ENCODE data around the gene CDK5.

CDK5 gene

DNA sequence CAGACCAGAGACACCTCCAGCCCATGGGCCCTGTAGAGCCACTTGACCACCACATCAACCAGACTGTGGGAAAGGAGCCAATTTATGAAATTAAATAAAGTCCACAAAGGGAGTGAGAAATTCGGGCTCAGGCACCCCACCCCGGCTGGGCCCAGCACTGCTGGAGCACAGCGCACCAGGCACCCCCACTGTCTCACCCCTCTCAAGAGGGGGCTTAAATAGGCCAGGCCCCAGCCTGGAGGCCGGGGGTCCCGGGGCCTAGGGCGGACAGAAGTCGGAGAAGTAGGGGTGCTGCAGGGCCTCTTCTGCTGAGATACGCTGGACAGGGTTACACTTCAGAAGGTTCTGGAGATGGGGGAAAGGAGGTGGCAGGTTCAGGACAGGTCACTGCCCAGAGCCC lies 3.9 kb downstream of the CDK5 start:
- Histone ChIP-seq H3K4me2 (ENCODE audit: low read length) (no peak overlapping the region), H2AK5ac (ENCODE audit: low read length) (no peak overlapping the region), H3K9me3 (ENCODE audit: insufficient read depth, low read depth, low read length) (peaks cover 3% of the 10 kb centered on the region), H3K23ac (ENCODE audit: low read length) (no peak overlapping the region), H2BK120ac (ENCODE audit: insufficient read depth, low read length, poor library complexity) (no peak overlapping the region), H4K91ac (ENCODE audit: low read depth, low read length) (no peak overlapping the region), H3K79me2 (ENCODE audit: control insufficient read depth, insufficient read depth, low read length, poor library complexity) (peaks cover 6% of the 10 kb centered on the region), H3K79me1 (ENCODE audit: low read length) (peaks cover 13% of the 10 kb centered on the region), H3K4me3 (ENCODE audit: low read depth, low read length) (no peak overlapping the region), H3K18ac (ENCODE audit: low read length) (no peak overlapping the region), H3K4me1 (ENCODE audit: control insufficient read depth in 1 of 2, insufficient read depth in 2 of 2, low read length in 2 of 2) (peaks cover 20 to 23% of the 10 kb centered on the region in 2 experiments), H4K8ac (ENCODE audit: low read depth, low read length) (no peak overlapping the region), H4K12ac (ENCODE audit: low read depth, low read length) (no peak overlapping the region), H2BK5ac (ENCODE audit: low read depth, low read length, poor library complexity) (no peak overlapping the region), H3K4ac (ENCODE audit: low read depth, low read length) (no peak overlapping the region), H3K27me3 (ENCODE audit: insufficient read depth, low read length) (peaks cover 8% of the 10 kb centered on the region), H2AFZ (ENCODE audit: insufficient read depth, low read length, poor library complexity) (no peak overlapping the region), H3K36me3 (ENCODE audit: control insufficient read depth in 1 of 2, insufficient read depth in 2 of 2, low read length in 2 of 2) (peaks cover 0 to 4% of the 10 kb centered on the region in 2 experiments), H3K14ac (ENCODE audit: low read length) (no peak overlapping the region), H3K27ac (ENCODE audit: low read depth, low read length) (no peak overlapping the region), H3K9ac (ENCODE audit: low read length) (no peak overlapping the region), H2BK12ac (ENCODE audit: low read length) (no peak overlapping the region)
- no CpG with 5 or more reads among the region's 8 CpGs for WGBS (ENCODE audit: extremely low coverage, insufficient coverage, insufficient read length)
- DNase-seq: no peak

DNA sequence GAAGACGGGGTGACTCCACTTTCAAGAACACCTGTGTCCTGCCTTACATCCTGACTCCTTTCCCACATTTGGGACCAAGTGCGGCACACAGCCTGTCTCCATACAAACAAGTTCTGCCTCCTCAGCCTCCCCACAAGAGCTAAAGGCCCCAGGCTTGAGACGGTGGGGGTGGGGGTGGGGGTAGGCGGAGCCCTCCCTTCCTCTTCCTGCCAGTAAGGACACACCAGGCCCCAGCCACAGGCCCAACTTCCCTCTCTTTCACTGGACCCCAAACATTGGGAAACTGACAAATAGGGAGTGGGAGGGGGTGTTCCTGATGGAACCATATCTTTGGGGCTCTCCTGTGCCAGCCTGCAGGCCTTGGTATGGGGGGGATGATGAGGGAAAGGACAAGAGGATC lies 4.6 kb downstream of the CDK5 start:
- DNase-seq: no peak
- no peak overlapping the region for H2AK5ac ChIP-seq (ENCODE audit: low read length)
- no peak overlapping the region for H3K9ac ChIP-seq (ENCODE audit: low read length)
- H2AFZ ChIP-seq (ENCODE audit: insufficient read depth, low read length, poor library complexity): no peak overlapping the region
- no peak overlapping the region for H3K18ac ChIP-seq (ENCODE audit: low read length)
- no peak overlapping the region for H3K4me3 ChIP-seq (ENCODE audit: low read depth, low read length)
- H4K8ac ChIP-seq (ENCODE audit: low read depth, low read length): no peak overlapping the region
- no peak overlapping the region for H2BK5ac ChIP-seq (ENCODE audit: low read depth, low read length, poor library complexity)
- H3K4me2 ChIP-seq (ENCODE audit: low read length): no peak overlapping the region
- no peak overlapping the region for H3K27ac ChIP-seq (ENCODE audit: low read depth, low read length)
- H4K91ac ChIP-seq (ENCODE audit: low read depth, low read length): no peak overlapping the region
- H3K23ac ChIP-seq (ENCODE audit: low read length): no peak overlapping the region
- H2BK120ac ChIP-seq (ENCODE audit: insufficient read depth, low read length, poor library complexity): no peak overlapping the region
- peaks cover 8% of the 10 kb centered on the region for H3K27me3 ChIP-seq (ENCODE audit: insufficient read depth, low read length)
- WGBS (ENCODE audit: extremely low coverage, insufficient coverage, insufficient read length): no CpG with 5 or more reads among the region's 4 CpGs
- peaks cover 0 to 4% of the 10 kb centered on the region in 2 experiments for H3K36me3 ChIP-seq (ENCODE audit: control insufficient read depth in 1 of 2, insufficient read depth in 2 of 2, low read length in 2 of 2)
- peaks cover 6% of the 10 kb centered on the region for H3K9me3 ChIP-seq (ENCODE audit: insufficient read depth, low read depth, low read length)
- H3K4me1 ChIP-seq (ENCODE audit: control insufficient read depth in 1 of 2, insufficient read depth in 2 of 2, low read length in 2 of 2): peaks cover 14 to 18% of the 10 kb centered on the region in 2 experiments
- H3K79me1 ChIP-seq (ENCODE audit: low read length): peaks cover 7% of the 10 kb centered on the region
- no peak overlapping the region for H2BK12ac ChIP-seq (ENCODE audit: low read length)
- H3K14ac ChIP-seq (ENCODE audit: low read length): no peak overlapping the region
- no peak overlapping the region for H4K12ac ChIP-seq (ENCODE audit: low read depth, low read length)
- H3K79me2 ChIP-seq (ENCODE audit: control insufficient read depth, insufficient read depth, low read length, poor library complexity): peaks cover 2% of the 10 kb centered on the region
- H3K4ac ChIP-seq (ENCODE audit: low read depth, low read length): no peak overlapping the region

DNA sequence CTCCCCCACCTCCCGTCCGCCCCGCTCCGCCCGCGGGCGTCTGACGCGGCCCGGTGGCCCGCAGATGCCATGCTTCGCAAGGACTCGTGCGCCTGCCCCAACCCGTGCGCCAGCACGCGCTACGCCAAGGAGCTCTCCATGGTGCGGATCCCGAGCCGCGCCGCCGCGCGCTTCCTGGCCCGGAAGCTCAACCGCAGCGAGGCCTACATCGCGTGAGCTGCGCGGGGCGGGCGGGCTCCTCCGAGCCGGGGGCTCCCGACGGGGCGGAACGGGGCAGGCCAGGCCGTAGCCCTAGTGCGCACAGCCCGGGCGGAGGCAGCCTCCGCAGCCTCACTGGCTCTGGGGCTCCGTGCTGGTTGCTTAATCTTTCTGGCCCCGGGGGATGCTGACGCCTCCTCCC lies 6.6 kb downstream of the CDK5 start:
- DNase-seq: peak; percentile 74 to 89
- peak overlapping the region; percentile 40 for H3K4me2 ChIP-seq (ENCODE audit: low read length)
- peaks cover 2 to 6% of the 10 kb centered on the region in 2 experiments for H3K4me1 ChIP-seq (ENCODE audit: control insufficient read depth in 1 of 2, insufficient read depth in 2 of 2, low read length in 2 of 2)
- H3K14ac ChIP-seq (ENCODE audit: low read length): no peak overlapping the region
- H2AK5ac ChIP-seq (ENCODE audit: low read length): no peak overlapping the region
- H3K9me3 ChIP-seq (ENCODE audit: insufficient read depth, low read depth, low read length): peaks cover 6% of the 10 kb centered on the region
- no peak overlapping the region for H2BK120ac ChIP-seq (ENCODE audit: insufficient read depth, low read length, poor library complexity)
- H4K12ac ChIP-seq (ENCODE audit: low read depth, low read length): no peak overlapping the region
- no peaks in the 10 kb centered on the region for H3K79me1 ChIP-seq (ENCODE audit: low read length)
- H2BK5ac ChIP-seq (ENCODE audit: low read depth, low read length, poor library complexity): no peak overlapping the region
- H3K4me3 ChIP-seq (ENCODE audit: low read depth, low read length): no peak overlapping the region
- no peak overlapping the region for H4K91ac ChIP-seq (ENCODE audit: low read depth, low read length)
- no peak overlapping the region for H3K23ac ChIP-seq (ENCODE audit: low read length)
- H2AFZ ChIP-seq (ENCODE audit: insufficient read depth, low read length, poor library complexity): no peak overlapping the region
- no peak overlapping the region for H2BK12ac ChIP-seq (ENCODE audit: low read length)
- H3K27ac ChIP-seq (ENCODE audit: low read depth, low read length): no peak overlapping the region
- H3K18ac ChIP-seq (ENCODE audit: low read length): no peak overlapping the region
- H3K9ac ChIP-seq (ENCODE audit: low read length): no peak overlapping the region
- peaks cover 4% of the 10 kb centered on the region in 2 experiments for H3K36me3 ChIP-seq (ENCODE audit: control insufficient read depth in 1 of 2, insufficient read depth in 2 of 2, low read length in 2 of 2)
- no CpG with 5 or more reads among the region's 50 CpGs for WGBS (ENCODE audit: extremely low coverage, insufficient coverage, insufficient read length)
- no peaks in the 10 kb centered on the region for H3K79me2 ChIP-seq (ENCODE audit: control insufficient read depth, insufficient read depth, low read length, poor library complexity)
- H3K27me3 ChIP-seq (ENCODE audit: insufficient read depth, low read length): peaks cover 8% of the 10 kb centered on the region
- H4K8ac ChIP-seq (ENCODE audit: low read depth, low read length): no peak overlapping the region
- H3K4ac ChIP-seq (ENCODE audit: low read depth, low read length): no peak overlapping the region

DNA sequence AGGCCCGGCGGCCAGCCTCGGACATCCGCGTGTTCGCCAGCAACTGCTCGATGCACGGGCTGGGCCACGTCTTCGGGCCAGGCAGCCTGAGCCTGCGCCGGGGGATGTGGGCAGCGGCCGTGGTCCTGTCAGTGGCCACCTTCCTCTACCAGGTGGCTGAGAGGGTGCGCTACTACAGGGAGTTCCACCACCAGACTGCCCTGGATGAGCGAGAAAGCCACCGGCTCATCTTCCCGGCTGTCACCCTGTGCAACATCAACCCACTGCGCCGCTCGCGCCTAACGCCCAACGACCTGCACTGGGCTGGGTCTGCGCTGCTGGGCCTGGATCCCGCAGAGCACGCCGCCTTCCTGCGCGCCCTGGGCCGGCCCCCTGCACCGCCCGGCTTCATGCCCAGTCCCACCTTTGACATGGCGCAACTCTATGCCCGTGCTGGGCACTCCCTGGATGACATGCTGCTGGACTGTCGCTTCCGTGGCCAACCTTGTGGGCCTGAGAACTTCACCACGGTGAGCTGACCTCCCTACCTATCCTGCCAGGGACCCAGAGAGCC lies 8.7 kb downstream of the CDK5 start:
- Histone ChIP-seq H4K91ac (ENCODE audit: low read depth, low read length) (no peak overlapping the region), H3K79me1 (ENCODE audit: low read length) (no peaks in the 10 kb centered on the region), H2BK12ac (ENCODE audit: low read length) (no peak overlapping the region), H3K23ac (ENCODE audit: low read length) (no peak overlapping the region), H2AK5ac (ENCODE audit: low read length) (no peak overlapping the region), H2BK120ac (ENCODE audit: insufficient read depth, low read length, poor library complexity) (no peak overlapping the region), H3K9ac (ENCODE audit: low read length) (no peak overlapping the region), H2BK5ac (ENCODE audit: low read depth, low read length, poor library complexity) (no peak overlapping the region), H3K27ac (ENCODE audit: low read depth, low read length) (no peak overlapping the region), H3K36me3 (ENCODE audit: control insufficient read depth in 1 of 2, insufficient read depth in 2 of 2, low read length in 2 of 2) (peaks cover 15 to 20% of the 10 kb centered on the region in 2 experiments), H3K18ac (ENCODE audit: low read length) (no peak overlapping the region), H3K27me3 (ENCODE audit: insufficient read depth, low read length) (peaks cover 8% of the 10 kb centered on the region), H3K9me3 (ENCODE audit: insufficient read depth, low read depth, low read length) (peaks cover 6% of the 10 kb centered on the region), H3K4me3 (ENCODE audit: low read depth, low read length) (no peak overlapping the region), H3K14ac (ENCODE audit: low read length) (no peak overlapping the region), H3K79me2 (ENCODE audit: control insufficient read depth, insufficient read depth, low read length, poor library complexity) (no peaks in the 10 kb centered on the region), H3K4me1 (ENCODE audit: control insufficient read depth in 1 of 2, insufficient read depth in 2 of 2, low read length in 2 of 2) (peaks cover 2 to 6% of the 10 kb centered on the region in 2 experiments), H4K8ac (ENCODE audit: low read depth, low read length) (no peak overlapping the region), H3K4ac (ENCODE audit: low read depth, low read length) (no peak overlapping the region), H3K4me2 (ENCODE audit: low read length) (no peak overlapping the region), H4K12ac (ENCODE audit: low read depth, low read length) (no peak overlapping the region), H2AFZ (ENCODE audit: insufficient read depth, low read length, poor library complexity) (no peak overlapping the region)
- WGBS (ENCODE audit: extremely low coverage, insufficient coverage, insufficient read length): no CpG with 5 or more reads among the region's 38 CpGs
- no peak for DNase-seq
